Activated T-helper 1 cell treated with anti-CD3 and anti-CD28 coated beads, Interleukin-2, amount 50 U/mL, for 16 hours (primary cell): Measurements from ENCODE around the gene UCK1.

Experiments used
- DNase-seq, 2 donors: peaks; one replicate each; pipeline ENCODE4 v3.0.0-alpha.2; 2020; ENCODE audit warnings: low read depth in 1 of 2, low spot score in 1 of 2

UCK1 gene

DNA sequence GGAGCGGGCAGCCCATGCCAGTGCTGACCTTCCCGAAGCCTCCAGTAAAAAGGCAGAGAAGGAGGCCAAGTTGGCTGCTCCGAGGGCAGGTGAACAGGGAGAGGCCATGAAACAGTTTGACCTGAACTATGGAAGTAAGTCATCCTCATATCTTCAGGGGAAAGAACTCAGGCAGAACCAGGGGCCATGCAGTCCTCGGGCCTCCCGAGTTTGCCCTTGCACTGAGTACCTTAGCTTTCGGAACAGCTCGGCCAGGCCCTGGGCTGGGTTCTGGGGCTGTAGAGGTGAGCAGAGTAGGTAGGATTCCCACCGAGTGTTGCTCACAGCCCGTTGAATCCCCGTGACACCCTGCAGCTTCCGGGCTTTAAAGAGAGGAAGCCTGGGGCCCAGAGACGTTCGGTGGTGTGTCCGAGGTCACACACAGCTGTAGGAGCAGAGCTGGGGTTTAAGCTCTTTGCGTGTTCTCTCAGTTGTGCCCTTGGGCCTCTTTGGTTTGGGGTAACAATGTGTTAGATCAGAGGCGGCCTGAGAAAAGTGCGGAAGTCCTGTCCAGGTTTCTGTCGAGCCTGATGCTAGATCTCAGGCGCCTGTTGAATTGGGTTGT, 53.1 kb downstream of the UCK1 start:
- no peak for DNase-seq

DNA sequence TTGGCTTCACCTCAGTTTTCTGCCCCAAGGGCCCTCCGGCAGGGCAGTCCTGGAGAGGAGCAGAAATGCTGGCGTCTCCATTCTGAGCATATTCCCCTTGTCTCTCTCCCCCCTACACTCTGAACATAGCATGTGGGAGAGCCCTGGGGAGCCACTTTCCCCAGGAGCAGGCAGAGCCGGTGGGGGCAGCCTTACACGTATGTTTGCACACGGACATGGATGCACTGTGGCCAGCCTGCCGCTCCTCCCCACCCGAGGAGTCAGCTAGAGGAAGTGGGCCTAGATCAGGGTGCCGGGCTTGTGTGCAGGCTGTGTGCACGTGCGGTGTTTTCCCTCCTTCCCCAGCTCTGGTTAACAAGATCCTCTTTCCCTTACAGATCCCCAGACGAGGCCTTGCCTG, 53.7 kb downstream of the UCK1 start:
- DNase-seq = no peak

DNA sequence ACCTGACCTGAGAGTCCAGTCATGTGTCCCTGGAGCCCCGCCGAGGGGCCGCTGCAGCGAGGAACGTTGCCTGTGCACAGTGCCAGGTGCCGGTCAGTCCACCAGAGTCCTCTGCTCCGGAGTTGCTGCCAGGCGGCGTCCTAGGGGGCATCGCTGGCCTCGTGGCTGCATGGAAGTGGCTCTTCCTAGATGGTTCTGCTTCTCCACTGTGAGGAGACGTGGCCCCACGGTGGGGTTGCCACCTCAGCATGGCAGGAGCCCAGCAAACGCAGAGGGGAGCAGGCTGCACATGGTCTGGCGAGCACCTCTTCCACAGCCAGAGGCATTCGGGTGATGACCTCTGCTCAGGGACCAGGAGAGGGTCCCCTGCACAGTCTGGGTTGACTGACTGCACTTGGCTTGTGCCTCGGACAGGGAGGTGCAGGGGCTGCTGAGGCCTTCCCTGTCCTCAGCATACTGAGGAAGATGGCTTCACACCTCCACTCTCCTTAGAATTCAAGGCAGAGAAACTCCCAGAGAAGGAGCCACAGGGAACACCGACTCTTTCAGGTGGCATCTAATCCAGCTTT, 54.2 kb downstream of the UCK1 start:
- no peak for DNase-seq

DNA sequence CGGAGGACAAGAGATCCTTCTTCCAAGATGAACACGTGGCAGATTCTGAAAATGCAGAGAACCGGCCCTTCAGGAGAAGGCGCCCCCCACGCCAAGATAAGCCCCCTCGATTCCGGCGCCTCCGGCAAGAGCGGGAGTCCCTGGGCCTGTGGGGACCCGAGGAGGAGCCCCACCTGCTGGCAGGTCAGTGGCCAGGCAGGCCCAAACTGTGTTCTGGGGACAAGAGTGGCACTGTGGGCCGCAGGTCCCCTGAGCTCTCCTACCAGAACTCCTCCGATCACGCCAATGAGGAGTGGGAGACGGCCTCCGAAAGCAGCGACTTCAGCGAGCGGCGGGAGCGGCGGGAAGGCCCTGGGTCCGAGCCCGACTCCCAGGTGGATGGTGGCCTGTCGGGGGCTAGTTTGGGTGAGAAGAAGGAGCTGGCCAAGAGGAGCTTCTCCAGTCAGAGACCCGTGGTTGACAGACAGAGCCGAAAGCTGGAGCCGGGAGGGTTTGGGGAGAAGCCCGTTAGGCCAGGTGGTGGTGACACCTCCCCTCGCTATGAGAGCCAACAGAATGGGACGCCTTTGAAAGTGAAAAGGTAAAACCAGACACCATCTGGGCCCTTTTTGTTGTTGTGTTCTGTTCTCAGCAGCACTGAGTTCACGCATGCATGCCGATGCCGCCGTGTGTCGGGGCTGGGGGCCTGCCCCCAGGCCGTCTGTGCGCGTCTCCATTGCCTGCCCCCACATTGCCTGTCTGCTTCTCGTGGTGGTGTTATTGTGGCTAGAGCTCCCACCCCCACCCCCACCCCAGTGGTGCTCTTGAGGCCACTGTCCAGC, 54.9 kb downstream of the UCK1 start:
- no peak for DNase-seq

DNA sequence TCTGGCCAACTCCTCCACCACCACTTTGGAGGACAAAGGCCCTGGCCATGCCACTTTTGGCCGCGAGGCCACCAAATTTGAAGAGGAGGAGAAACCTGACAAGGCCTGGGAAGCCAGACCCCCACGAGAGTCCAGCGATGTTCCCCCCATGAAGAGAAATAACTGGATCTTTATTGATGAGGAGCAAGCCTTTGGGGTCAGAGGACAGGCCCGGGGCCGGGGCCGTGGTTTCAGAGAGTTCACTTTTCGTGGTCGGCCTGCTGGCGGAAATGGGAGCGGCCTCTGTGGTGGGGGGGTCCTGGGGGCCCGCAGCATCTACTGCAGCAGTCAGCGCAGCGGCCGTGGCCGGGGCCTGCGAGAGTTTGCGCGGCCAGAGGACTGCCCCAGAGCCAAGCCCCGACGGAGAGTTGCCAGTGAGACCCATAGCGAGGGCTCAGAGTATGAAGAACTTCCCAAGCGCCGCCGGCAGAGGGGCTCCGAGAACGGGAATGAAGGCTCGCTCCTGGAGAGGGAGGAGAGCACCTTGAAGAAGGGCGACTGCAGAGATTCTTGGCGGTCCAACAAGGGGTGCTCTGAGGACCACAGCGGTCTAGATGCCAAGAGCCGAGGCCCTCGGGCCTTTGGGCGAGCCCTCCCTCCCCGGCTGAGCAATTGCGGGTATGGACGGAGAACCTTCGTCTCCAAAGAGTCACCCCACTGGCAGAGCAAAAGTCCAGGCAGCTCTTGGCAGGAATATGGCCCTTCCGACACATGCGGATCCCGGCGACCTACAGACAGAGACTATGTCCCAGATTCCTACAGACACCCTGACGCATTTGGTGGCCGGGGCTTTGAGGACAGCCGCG, 55.7 kb downstream of the UCK1 start:
- no peak for DNase-seq

DNA sequence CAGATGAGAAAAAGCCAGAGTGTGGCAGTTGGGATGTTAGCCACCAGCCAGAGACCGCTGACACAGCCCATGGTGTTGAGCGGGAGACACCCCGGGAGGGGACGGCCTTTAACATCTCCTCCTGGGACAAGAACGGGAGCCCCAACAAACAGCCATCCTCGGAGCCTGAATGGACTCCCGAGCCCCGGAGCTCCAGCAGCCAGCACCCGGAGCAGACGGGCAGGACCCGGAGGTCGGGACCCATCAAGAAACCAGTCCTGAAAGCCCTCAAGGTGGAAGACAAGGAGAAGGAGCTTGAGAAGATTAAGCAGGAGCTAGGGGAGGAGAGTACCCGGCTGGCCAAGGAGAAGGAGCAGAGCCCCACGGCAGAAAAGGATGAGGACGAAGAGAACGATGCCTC, 56.4 kb downstream of the UCK1 start:
- DNase-seq = no peak

DNA sequence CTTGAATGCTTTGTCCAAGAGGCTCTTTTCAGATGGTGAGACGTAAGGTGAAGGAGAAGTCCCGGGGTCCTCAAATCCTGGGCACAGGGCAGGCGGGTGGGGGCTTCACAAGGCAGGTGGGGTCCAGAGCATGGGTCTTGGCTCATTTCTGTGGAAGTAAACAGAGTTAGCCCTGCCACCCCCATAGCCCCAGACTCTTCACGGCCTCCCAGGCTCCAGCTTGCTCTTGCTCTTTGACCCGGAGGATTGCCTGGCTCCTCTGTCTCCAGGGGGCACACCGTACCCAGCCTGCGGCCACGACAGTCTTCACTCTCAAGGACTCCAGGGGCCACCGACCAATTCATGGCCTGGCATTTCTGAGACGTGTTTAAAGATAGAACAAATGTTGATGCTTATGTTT, 57.2 kb downstream of the UCK1 start:
- DNase-seq = no peak
